ENCODE results near the gene KCNN3.

Gene KCNN3

GRCh38 chr1:154855186-154855851, 14.8 kb downstream of the KCNN3 start:
- H3K9ac ChIP-seq (ENCODE audit: low read length): no peak overlapping the region
- H3K27me3 ChIP-seq (ENCODE audit: control insufficient read depth, insufficient read depth, low read length): no peaks in the 10 kb centered on the region
- no peak overlapping the region for H3K4me3 ChIP-seq (ENCODE audit: low read length)
- H3K4me1 ChIP-seq (ENCODE audit: control insufficient read depth, insufficient read depth, low read length): no peaks in the 10 kb centered on the region
- no peaks in the 10 kb centered on the region for H3K36me3 ChIP-seq (ENCODE audit: control insufficient read depth, insufficient read depth, low read length)
- H3K9me3 ChIP-seq (ENCODE audit: control insufficient read depth, low read length): no peaks in the 10 kb centered on the region

DNA sequence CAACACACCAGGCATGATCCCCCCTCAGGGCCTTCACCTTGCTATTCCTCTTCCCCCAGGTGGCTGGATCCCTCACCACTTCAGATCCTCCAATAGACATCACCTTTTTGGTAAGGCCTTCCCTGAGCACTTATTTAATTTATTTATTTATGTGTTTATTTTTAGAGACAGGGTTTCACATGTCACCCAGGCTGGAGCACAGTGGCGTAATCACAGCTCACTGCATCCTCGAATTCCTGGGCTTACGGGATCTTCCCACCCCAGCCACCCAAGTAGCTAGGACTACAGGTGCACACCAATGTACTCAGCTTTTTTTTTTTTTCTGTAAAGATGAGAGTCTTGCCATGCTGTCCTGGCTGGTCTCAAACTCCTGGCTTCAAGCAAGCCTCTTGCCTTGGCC, 17.2 kb downstream of the KCNN3 start:
- Histone ChIP-seq H3K9me3 (ENCODE audit: control insufficient read depth, low read length) (no peaks in the 10 kb centered on the region), H3K4me3 (ENCODE audit: low read length) (no peak overlapping the region), H3K4me1 (ENCODE audit: control insufficient read depth, insufficient read depth, low read length) (no peaks in the 10 kb centered on the region), H3K36me3 (ENCODE audit: control insufficient read depth, insufficient read depth, low read length) (no peaks in the 10 kb centered on the region), H3K27me3 (ENCODE audit: control insufficient read depth, insufficient read depth, low read length) (no peaks in the 10 kb centered on the region), H3K9ac (ENCODE audit: low read length) (no peak overlapping the region)

GRCh38 chr1:154851392-154852177, 18.5 kb downstream of the KCNN3 start:
- H3K27me3 ChIP-seq (ENCODE audit: control insufficient read depth, insufficient read depth, low read length): peaks cover under 1% of the 10 kb centered on the region
- H3K4me1 ChIP-seq (ENCODE audit: control insufficient read depth, insufficient read depth, low read length): no peaks in the 10 kb centered on the region
- no peaks in the 10 kb centered on the region for H3K36me3 ChIP-seq (ENCODE audit: control insufficient read depth, insufficient read depth, low read length)
- H3K4me3 ChIP-seq (ENCODE audit: low read length): no peak overlapping the region
- H3K9ac ChIP-seq (ENCODE audit: low read length): no peak overlapping the region
- H3K9me3 ChIP-seq (ENCODE audit: control insufficient read depth, low read length): no peaks in the 10 kb centered on the region

DNA sequence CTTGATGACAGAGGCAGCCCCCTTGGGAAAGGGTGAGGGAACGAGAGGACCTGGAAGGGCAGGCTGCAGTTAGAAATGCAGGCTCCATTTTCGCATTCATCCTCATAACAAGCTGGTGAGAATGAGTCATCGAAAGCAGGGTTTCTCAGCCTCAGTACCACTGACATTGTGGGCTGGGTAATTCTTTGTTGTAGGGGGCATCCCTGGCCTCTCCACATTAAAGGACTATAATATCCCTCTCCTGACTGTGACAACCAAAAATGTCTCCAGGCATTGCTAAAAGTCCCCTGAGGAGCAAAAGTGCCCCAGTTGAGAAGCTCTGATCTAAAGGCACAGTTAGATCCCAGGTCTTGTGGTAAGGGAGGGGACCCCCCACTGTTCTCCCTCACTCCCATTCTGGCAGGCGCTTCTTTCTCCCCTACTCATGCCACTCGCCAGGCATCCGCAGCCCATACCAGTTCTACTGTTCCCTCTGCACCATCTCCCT, 20.4 kb downstream of the KCNN3 start:
- Histone ChIP-seq H3K4me1 (ENCODE audit: control insufficient read depth, insufficient read depth, low read length) (no peaks in the 10 kb centered on the region), H3K4me3 (ENCODE audit: low read length) (no peak overlapping the region), H3K9me3 (ENCODE audit: control insufficient read depth, low read length) (no peaks in the 10 kb centered on the region), H3K9ac (ENCODE audit: low read length) (no peak overlapping the region), H3K36me3 (ENCODE audit: control insufficient read depth, insufficient read depth, low read length) (no peaks in the 10 kb centered on the region), H3K27me3 (ENCODE audit: control insufficient read depth, insufficient read depth, low read length) (peaks cover 3% of the 10 kb centered on the region)

DNA sequence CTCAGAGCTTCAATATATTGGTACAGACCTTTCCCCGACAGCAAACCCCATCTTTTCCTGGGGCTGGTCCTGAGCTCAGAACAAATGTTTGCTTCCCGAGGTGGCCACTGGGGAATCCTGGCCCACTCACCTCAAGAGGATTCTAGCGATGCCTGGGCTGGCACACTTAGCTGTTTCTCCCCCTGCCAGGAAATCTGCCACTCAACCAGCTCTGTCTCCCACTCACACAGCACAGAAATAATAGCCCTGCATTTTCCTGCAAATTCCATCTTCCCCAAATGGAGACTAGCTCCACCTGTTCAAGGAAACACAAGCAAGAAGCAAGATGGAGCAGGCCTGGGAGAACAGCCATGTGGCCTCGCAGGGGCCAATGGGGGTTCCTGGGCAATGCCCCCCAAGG, 21.1 kb downstream of the KCNN3 start:
- Histone ChIP-seq H3K36me3 (ENCODE audit: control insufficient read depth, insufficient read depth, low read length) (no peaks in the 10 kb centered on the region), H3K4me1 (ENCODE audit: control insufficient read depth, insufficient read depth, low read length) (no peaks in the 10 kb centered on the region), H3K9ac (ENCODE audit: low read length) (no peak overlapping the region), H3K27me3 (ENCODE audit: control insufficient read depth, insufficient read depth, low read length) (peaks cover 3% of the 10 kb centered on the region), H3K9me3 (ENCODE audit: control insufficient read depth, low read length) (no peaks in the 10 kb centered on the region), H3K4me3 (ENCODE audit: low read length) (no peak overlapping the region)

DNA sequence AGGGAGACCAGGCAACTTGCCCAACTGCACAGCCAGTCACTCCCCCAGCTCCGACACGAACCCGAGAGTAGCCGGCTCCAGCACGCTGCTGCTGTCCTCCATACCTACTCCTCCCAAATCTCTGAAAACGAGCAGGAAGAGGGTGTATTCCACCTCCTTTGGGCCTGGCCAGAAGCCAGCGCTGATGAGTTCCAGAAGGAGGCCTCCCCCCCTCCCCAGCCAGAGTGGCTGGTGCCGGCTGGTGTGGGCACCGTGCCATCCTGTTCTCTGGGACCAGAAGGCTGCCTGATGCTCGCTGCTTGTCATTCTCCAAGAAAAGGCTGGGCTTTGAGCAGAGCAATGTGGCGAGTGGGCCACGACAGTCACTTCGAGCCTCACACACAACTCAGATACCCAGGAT, 22.2 kb downstream of the KCNN3 start:
- H3K4me1 ChIP-seq (ENCODE audit: control insufficient read depth, insufficient read depth, low read length): no peaks in the 10 kb centered on the region
- no peaks in the 10 kb centered on the region for H3K9me3 ChIP-seq (ENCODE audit: control insufficient read depth, low read length)
- H3K27me3 ChIP-seq (ENCODE audit: control insufficient read depth, insufficient read depth, low read length): peaks cover 3% of the 10 kb centered on the region
- H3K4me3 ChIP-seq (ENCODE audit: low read length): no peak overlapping the region
- no peak overlapping the region for H3K9ac ChIP-seq (ENCODE audit: low read length)
- H3K36me3 ChIP-seq (ENCODE audit: control insufficient read depth, insufficient read depth, low read length): no peaks in the 10 kb centered on the region

GRCh38 chr1:154846565-154847442, 23.3 kb downstream of the KCNN3 start:
- Histone ChIP-seq H3K9me3 (ENCODE audit: control insufficient read depth, low read length) (no peaks in the 10 kb centered on the region), H3K9ac (ENCODE audit: low read length) (no peak overlapping the region), H3K4me1 (ENCODE audit: control insufficient read depth, insufficient read depth, low read length) (no peaks in the 10 kb centered on the region), H3K27me3 (ENCODE audit: control insufficient read depth, insufficient read depth, low read length) (peaks cover 3% of the 10 kb centered on the region), H3K4me3 (ENCODE audit: low read length) (no peak overlapping the region), H3K36me3 (ENCODE audit: control insufficient read depth, insufficient read depth, low read length) (no peaks in the 10 kb centered on the region)

GRCh38 chr1:154845879-154846278, 24.2 kb downstream of the KCNN3 start:
- Histone ChIP-seq H3K9me3 (ENCODE audit: control insufficient read depth, low read length) (no peaks in the 10 kb centered on the region), H3K27me3 (ENCODE audit: control insufficient read depth, insufficient read depth, low read length) (peaks cover 3% of the 10 kb centered on the region), H3K36me3 (ENCODE audit: control insufficient read depth, insufficient read depth, low read length) (no peaks in the 10 kb centered on the region), H3K4me1 (ENCODE audit: control insufficient read depth, insufficient read depth, low read length) (no peaks in the 10 kb centered on the region), H3K9ac (ENCODE audit: low read length) (no peak overlapping the region), H3K4me3 (ENCODE audit: low read length) (no peak overlapping the region)

DNA sequence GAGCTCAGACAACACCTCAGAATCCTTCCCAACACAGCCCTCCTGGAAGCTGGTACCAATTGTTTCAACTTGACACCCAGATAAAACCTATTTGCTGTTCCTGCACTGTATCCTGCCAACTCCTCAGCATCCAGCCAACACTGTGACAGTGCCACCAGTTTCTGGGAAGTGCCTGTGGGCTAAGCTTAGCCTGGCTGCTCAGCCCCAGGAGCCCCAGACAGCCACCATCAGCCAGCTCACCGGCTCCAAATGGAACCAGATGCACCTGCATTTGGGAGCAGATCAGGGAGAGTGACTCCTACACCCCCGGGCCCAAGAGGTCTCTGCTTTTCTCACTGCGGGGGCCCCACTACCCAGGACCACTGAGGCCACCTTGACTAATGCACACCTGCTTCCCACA, 24.9 kb downstream of the KCNN3 start:
- H3K4me1 ChIP-seq (ENCODE audit: control insufficient read depth, insufficient read depth, low read length): no peaks in the 10 kb centered on the region

GRCh38 chr1:154844297-154844681, 25.8 kb downstream of the KCNN3 start:
- no peaks in the 10 kb centered on the region for H3K4me1 ChIP-seq (ENCODE audit: control insufficient read depth, insufficient read depth, low read length)
- no peak overlapping the region for H3K9ac ChIP-seq (ENCODE audit: low read length)

More for the DNA sequence above, 24.9 kb downstream of the KCNN3 start:
- H3K4me3 ChIP-seq (ENCODE audit: low read length): no peak overlapping the region
- no peak overlapping the region for H3K9ac ChIP-seq (ENCODE audit: low read length)
- no peaks in the 10 kb centered on the region for H3K36me3 ChIP-seq (ENCODE audit: control insufficient read depth, insufficient read depth, low read length)
- peaks cover 3% of the 10 kb centered on the region for H3K27me3 ChIP-seq (ENCODE audit: control insufficient read depth, insufficient read depth, low read length)
- H3K9me3 ChIP-seq (ENCODE audit: control insufficient read depth, low read length): no peaks in the 10 kb centered on the region

DNA sequence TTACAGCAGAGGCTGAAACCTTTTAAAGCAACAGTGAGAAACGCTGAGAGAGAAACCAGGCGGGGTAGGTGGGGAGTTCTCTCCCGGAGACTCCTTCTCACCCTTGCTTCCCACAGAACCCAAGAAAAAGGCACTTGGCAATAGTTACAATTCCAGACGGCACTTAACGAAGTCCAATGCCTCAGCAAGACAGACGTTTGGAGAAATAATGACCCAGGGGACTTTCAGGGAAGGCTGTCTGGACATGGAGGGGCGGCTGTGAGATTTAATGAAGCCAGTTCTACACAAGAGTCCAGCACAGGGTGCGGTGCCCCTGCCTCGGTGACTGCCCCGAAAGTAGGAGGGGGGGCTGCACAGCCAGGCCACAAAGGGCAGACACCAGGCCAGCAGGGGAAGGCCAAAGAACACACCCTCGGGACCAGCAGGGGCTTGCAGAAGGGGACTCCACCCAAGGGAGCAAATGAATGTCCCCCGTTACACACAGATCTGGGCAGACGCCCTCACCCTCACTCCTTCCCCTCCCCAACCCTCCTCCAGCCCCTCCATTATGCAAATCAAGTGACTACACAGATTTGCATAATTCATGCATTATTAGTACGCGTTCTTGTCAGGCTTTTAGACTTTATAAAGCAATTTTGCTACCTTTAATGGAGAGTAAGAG, 26.3 kb downstream of the KCNN3 start:
- H3K27me3 ChIP-seq (ENCODE audit: control insufficient read depth, insufficient read depth, low read length): peaks cover 3% of the 10 kb centered on the region
- no peaks in the 10 kb centered on the region for H3K4me1 ChIP-seq (ENCODE audit: control insufficient read depth, insufficient read depth, low read length)
- H3K36me3 ChIP-seq (ENCODE audit: control insufficient read depth, insufficient read depth, low read length): no peaks in the 10 kb centered on the region
- H3K9ac ChIP-seq (ENCODE audit: low read length): no peak overlapping the region
- no peak overlapping the region for H3K4me3 ChIP-seq (ENCODE audit: low read length)
- H3K9me3 ChIP-seq (ENCODE audit: control insufficient read depth, low read length): no peaks in the 10 kb centered on the region

More at GRCh38 chr1:154844297-154844681, 25.8 kb downstream of the KCNN3 start:
- no peaks in the 10 kb centered on the region for H3K9me3 ChIP-seq (ENCODE audit: control insufficient read depth, low read length)
- no peak overlapping the region for H3K4me3 ChIP-seq (ENCODE audit: low read length)
- no peaks in the 10 kb centered on the region for H3K36me3 ChIP-seq (ENCODE audit: control insufficient read depth, insufficient read depth, low read length)
- peaks cover 3% of the 10 kb centered on the region for H3K27me3 ChIP-seq (ENCODE audit: control insufficient read depth, insufficient read depth, low read length)

Measured in mucosa of stomach (tissue), 1 donor.